HG02678 (cell line): ENCODE data around the gene TEKTIP1.
"Not testable (repeated sequence)": the region's sequence is repeated elsewhere in the genome, so short reads cannot be mapped to it uniquely, and the experiment has no call there.

Experiments used
- ATAC-seq: cut with Tn5 transposase; IDR thresholded peaks from one replicate; pipeline ENCODE4 v1.9.1; 2021; ENCODE audit warnings: mild to moderate bottlenecking, moderate library complexity; ENCODE audit not compliant: unreplicated experiment

The TEKTIP1 gene

DNA sequence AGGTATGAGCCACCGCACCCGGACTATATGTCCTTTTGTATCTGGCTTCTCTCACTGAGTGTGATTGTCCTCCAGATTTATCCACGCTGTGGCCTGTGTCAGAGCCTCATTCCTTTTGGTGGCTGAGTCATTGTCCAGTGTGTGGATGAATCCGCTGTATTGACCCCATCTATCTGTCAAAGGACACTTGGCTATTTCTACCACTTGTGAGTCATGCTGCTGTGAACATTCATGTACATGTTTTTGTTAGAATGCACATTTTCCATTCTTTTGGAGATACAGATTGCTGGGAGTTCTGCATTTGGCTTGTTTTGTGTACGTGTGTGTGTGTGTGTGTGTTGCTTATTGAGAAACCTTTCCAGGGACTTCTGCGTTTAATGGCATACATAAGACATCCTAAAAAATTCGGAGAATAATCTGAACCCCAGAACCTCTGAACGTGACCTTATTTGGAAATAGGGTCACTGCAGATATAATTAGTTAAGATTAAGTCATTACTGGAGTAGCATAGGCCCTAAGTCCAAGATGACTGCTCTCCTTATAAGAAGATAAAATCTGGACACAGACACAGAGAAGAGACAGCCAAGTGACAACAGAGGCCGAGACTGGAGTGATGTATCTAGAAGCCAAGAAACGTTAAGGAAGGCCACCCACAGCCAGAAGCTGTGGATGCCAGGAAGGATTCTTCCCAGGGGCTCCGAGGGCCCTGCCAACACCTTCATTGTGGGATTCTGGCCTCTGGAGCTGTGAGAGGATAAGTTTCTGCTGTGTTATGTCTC, 41.4 kb downstream of the TEKTIP1 start:
- no peak for ATAC-seq

DNA sequence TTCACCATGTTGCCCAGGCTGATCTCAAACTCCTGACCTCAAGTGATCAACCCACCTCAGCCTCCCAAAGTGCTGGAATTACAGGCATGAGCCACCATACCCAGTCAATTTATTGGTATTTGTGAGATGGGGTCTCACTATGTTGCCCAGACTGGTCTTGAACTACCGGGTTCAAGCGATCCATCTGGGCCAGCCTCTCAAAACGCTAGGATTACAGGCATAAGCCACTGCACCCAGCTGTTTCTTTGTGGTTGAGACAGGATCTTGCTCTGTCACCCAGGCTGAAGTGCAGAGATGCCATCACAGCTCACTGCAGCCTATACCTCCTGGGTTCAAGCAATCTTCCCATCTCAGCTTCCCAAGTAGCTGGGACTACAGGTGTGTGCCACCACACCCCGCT, 42.8 kb downstream of the TEKTIP1 start:
- not testable (repeated sequence) for ATAC-seq

DNA sequence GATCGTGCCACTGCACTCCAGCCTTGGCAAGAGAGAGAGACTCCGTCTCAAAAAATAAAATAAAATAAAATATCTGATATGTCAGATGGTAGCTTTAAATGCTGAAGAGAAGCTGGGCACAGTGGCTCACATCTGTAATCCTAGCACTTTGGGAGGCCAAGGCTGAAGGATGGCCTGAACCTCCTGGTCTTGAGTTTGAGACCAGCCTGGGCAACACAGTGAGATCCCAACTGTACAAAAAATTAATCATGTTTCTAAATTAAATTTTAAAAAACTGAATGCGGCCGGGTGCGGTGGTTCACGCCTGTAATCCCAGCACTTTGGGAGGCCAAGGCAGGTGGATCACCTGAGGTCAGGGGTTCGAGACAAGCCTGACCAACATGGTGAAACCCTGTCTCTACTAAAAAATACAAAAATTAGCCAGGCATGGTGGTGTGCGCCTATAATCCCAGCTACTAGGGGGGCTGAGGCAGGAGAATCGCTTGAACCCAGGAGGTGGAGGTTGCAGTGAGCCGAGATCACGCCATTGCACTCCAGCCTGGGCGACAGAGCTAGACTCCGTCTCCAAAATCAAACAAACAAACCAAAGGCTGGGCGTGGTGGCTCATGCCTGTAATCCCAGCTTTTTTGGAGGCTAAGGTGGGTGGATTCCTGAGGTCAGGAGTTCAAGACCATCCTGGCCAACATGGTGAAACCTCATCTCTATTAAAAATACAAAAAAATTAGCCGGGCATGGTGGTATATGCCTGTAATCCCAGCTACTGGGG, 45.2 kb downstream of the TEKTIP1 start:
- not testable (repeated sequence) for ATAC-seq

DNA sequence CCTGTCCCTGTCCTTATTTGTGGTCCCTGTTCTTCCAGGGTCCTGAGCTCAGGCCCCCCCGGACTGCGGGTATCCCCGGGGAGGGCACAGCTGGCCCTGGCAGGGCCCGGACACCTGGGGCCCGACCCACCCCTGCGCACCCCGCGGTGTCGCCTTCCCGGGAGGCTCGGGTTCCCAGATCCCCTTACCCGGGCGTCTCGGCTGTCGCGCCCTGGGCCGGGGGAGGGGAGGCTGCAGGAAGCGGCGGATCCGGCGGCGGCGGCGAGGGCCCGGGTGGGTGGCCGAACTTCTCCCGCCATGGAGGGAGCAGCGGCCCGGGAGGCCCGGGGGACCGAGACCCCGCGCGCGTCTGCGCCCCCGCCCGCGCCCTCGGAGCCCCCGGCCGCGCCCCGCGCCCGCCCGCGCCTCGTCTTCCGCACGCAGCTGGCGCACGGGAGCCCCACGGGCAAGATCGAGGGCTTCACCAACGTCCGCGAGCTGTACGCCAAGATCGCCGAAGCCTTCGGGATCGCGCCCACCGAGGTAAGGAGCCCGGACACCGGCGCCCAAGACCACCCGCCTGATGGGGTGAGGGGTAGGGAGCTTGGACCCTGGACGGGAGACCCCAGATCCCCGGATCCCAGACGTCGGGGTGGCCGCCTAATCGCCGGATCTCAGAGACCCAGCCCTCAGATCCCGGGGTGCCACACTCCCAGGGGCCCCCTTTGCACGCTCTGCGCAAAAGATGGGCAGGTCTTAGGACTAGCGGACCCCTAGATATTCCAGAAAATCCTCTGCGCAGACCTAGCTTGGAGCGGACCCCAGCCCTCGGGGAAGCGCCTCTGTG, 46.5 kb downstream of the TEKTIP1 start, which contains the start of gene GIPC3:
GIPC3 (plus strand) TSS at position 178 of the 826 bp plus-strand sequence; CDS start at position 298, 120 bp downstream.
- ATAC-seq = no peak

DNA sequence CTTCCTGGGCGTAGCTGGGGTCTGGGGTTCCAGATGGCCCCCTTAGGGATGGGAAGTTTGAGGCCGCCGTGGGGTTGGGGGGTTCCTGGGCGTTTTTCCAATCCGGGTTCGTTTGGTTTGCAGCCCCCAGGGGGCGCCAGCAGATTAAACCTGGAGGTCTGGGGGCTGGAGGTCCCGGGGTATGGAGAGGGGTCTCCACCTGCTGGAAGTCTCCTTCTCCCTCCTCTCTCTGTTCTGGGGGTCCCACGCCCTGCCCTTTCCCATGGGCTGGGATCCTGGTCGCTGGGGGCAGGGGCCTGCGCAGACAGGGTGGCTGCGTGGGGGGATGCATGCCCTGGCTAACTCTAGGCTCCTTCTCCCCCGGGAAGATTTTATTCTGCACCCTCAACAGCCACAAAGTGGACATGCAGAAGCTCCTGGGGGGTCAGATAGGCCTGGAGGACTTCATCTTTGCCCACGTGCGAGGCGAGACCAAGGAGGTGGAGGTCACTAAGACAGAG, 47.2 kb downstream of the TEKTIP1 start:
- no peak for ATAC-seq

DNA sequence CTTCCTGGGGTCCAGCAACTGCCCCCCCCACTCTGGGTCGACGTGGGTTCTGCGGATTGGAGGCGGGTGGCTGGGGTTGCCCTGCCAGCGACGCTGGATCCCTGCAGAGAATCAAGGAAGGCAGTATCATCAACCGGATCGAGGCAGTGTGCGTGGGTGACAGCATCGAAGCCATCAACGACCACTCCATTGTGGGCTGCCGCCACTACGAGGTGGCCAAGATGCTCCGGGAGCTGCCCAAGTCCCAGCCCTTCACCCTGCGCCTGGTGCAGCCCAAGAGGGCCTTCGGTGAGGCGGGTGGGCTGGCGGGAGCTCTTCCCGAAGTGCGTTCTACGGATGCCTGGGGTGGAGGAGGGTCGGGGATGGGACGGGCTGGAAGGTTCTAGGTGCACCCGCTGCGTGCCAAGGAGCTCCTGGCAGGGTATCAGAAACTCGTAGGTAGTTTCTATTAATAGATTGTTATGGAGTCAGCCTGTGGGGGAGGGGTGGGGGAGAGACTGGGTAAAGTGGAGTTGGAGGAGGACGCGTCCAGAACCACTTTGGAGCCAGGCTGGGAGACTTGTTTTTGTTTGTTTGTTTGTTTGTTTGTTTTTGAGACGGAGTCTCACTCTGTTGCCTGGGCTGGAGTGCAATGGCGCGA, 47.9 kb downstream of the TEKTIP1 start:
- no peak for ATAC-seq

DNA sequence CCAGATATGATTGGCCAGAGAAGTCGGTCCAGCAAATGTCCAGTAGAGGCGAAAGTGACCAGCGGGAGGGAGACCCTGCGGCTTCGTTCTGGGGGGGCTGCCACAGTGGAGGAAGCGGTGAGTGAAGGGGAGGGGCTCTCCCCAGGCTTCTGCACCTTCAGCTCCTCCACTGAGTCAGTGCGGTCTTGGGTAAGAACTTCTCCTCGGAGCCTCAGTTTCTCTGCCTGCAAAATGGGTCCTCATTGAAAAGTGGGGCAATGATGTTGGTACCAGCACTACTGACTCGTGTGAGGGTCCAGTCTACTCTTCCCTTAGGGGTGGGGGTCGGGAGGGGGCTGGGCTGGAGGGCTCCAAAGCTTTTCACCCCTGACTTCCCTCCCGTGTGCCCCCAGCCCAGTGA, 50.5 kb downstream of the TEKTIP1 start:
- ATAC-seq = no peak

DNA sequence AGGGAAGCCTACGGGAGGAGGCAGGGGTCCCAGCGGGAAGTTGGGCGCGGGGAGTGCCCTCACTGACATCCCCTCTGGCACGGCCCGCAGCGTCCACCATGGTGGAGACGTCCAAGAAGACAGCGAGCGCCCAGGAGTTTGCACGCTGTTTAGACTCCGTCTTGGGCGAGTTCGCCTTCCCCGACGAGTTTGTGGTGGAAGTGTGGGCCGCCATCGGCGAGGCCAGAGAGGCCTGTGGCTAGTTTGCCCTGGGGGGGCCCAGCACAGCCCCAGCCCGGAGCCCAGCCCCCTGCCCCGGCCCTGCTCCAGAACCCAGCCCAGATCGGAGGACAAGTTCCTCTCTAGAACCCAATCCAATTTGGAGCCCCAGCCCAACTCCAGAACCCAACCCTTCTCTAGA, 51.0 kb downstream of the TEKTIP1 start:
- no peak for ATAC-seq

DNA sequence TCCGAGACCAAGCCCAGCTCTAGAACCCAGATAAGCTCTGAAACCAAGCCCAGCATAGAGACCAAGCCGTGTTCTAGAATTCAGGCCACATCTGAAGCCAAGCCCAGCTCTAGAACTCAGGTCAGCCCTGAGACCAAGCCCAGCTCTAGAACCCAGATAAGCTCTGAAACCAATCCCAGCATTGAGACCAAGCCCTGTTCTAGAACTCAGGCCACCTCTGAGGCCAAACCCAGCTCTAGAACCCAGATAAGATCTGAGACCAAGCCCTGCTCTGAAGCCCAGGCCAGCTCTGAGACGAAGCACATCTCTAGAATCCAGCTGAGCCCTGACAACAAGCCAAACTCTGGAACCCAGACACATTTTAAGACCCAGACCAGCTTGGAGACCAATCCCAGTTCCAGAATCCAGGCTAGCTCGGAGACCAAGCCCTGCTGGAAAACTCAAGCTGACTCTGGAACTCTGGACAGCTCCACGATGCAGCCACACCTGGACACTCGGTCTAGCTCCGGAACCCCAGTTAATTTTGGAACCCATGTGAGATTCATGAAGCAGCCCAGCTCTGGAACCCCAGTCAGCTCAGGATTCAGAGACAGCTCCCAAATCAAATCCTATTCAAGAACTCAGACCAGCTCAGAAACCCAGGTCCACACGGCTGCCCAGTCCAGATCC, 52.2 kb downstream of the TEKTIP1 start:
- no peak for ATAC-seq

DNA sequence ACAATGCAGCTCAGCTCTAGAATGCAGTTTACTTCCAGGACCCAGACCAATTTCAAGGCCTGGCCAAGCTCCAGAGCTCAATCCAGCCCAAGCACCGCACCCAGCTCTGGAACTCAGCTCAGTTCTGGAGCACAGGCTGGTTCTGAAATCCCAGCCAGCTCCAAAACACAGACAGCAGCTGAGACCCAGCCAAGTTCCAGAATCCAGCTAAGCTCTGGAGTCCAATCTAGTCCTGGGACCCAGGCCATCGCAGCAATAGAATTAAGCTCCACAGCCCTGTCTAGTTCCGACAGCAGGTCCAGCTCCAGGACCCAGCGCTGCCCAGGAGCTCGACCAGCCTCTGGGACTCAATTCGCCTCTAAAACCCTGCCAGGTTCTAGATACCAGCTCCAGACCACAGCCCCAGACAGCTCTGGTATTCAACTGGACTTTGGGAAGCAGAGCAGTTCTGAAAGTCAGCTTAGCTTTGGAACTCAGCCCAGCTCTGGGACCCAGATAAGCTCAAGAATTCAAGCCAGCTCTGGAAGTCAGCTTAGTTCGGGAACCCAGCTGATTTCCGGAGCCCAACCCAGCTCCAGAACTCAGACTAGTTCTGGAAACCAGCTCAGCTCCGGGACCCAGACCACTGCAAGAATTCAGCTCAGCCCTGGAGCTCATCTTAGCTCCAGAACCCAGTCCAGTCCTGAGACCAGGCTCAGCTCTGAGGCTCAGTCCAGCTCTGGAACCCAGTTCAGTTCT, 53.1 kb downstream of the TEKTIP1 start:
- ATAC-seq = no peak

DNA sequence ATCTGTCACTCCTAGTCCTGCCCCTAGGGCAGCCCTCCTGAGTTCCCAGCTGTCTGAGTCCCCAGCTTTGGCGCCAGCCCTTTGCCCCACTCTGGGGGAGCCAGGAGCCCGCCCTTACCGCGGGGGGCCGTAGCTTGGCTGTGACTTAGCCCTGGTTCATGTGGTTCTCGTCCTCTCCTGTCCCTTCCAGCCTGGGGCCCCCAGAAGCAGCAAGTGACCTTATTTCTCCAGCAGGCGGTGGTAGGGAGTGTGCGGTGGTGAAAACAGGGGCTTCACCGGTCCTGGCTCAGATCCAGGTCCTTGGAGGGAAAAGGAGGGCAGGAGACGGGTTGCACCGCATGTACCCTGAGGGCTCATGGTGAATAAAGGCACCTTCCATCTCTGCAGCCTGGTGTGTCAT, 54.2 kb downstream of the TEKTIP1 start:
- ATAC-seq = no peak
